ENCODE measurements around the gene MUC12.

The MUC12 gene

DNA sequence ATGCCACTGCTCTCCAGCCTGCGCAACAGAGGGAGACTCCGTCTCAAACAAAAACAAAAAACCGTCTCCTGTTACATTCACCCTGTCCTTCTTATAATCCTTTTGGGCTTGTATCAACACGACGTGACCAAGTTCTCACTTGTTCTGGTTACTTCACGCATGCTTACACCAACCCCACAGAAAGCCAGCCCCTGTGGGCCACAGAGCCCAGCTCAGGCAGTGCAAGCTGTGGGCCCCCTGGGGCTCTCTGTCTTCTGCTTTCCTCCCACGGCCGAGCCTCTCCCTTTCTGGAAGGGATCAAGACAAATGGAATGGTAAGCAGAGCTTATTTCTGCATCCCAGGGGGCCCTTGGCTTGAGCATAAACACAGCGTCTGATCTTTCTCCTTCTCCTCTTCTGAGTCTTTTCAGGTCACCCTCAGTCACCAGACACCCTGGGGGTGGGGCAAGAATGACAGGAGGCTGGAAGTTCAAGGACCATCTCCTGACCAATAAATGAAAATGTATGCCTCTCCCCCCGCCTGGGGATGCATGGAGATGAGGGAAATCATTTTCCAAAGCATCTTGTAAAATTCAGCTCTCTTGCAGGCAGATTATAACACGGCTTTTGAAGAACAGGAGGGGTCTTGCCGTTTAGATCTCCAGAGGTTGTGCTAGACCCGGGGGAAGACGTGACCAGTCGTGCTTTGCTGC lies 96.9 kb downstream of the MUC12 start:
- H3K4me1 ChIP-seq = peaks cover 0 to 26% (median 18%) of the 10 kb centered on the region in 10 experiments; a peak in 16 of 20 replicates
- H3K4me2 ChIP-seq = peak overlapping the region in 10 of 11 experiments; percentile 20 to 77 (median 62); a peak in 18 of 22 replicates
- no peak for TF ChIP-seq Cebpa-rat (IDR thresholded peaks at IDR 0.05)
- H3K27me3 ChIP-seq = no peaks in the 10 kb centered on the region
- H4K20me1 ChIP-seq = no peaks in the 10 kb centered on the region
- H3K27ac ChIP-seq = no peak overlapping the region
- no peak overlapping the region for H3K4me3 ChIP-seq
- no peaks in the 10 kb centered on the region for H3K9me3 ChIP-seq (replicated peaks in 1 of 11)
- no peaks in the 10 kb centered on the region for H3K36me3 ChIP-seq
- H3K9ac ChIP-seq = peak overlapping the region in 3 of 11 experiments; percentile 0 to 36 (median 8); a peak in 3 of 22 replicates

DNA sequence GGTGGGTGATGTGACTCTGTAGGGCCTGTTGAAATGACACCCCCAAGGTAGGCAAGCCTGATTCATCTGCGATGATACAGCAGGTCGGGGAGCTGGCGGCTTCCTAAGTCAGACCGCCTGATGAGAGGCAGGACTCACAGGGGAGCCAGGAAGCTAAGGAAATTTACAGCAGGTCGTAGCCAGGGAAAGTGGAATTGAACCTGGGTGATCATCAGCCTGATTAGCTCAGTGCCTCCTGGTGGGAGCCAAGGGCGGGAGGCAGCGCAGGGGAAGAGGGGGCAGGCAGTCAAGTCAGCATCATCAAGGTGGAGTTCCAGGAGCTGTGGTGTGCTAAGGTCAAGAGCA lies 97.4 kb downstream of the MUC12 start:
- Histone ChIP-seq H3K36me3 (no peaks in the 10 kb centered on the region), H4K20me1 (no peaks in the 10 kb centered on the region), H3K4me1 (peaks cover 0 to 26% (median 18%) of the 10 kb centered on the region in 10 experiments; a peak in 16 of 20 replicates), H3K27me3 (no peaks in the 10 kb centered on the region), H3K9me3 (replicated peaks in 1 of 11) (no peaks in the 10 kb centered on the region), H3K27ac (no peak overlapping the region), H3K4me2 (peak overlapping the region in 9 of 11 experiments; percentile 20 to 77 (median 65); a peak in 16 of 22 replicates), H3K9ac (peak overlapping the region in 3 of 11 experiments; percentile 0 to 36 (median 8); a peak in 3 of 22 replicates), H3K4me3 (no peak overlapping the region)
- TF ChIP-seq Cebpa-rat (IDR thresholded peaks at IDR 0.05) = no peak

- no peak for TF ChIP-seq Cebpa-rat (IDR thresholded peaks at IDR 0.05)
- Histone ChIP-seq H4K20me1 (no peaks in the 10 kb centered on the region), H3K9ac (no peak overlapping the region), H3K4me3 (no peak overlapping the region), H3K27ac (no peak overlapping the region), H3K27me3 (no peaks in the 10 kb centered on the region), H3K9me3 (replicated peaks in 1 of 11) (no peaks in the 10 kb centered on the region), H3K4me2 (no peak overlapping the region), H3K36me3 (no peaks in the 10 kb centered on the region), H3K4me1 (peaks cover 0 to 25% (median 17%) of the 10 kb centered on the region in 10 experiments; a peak in 16 of 20 replicates)
Measured at GRCh38 chr7:101068401-101068800, 99.0 kb downstream of the MUC12 start.

Measured in BLaER1 treated with 17β-estradiol and CSF1 and Interleukin-3, amounts not matched to agents 10 nM and 100 nM (cell line).